B cell (primary cell): ENCODE data around the gene FBH1.

ENCODE experiments used
- CTCF ChIP-seq: fragments of 200-600 bp; IDR thresholded peaks from one replicate; pipeline ENCODE4 v1.8.0; 2022; ENCODE audit warnings: antibody characterized with exemption, mild to moderate bottlenecking
- EZH2 ChIP-seq: IDR thresholded peaks from 2 replicates; pipeline ENCODE4 v1.6.1; 2012; ENCODE audit warnings: borderline replicate concordance, low read depth, mild to moderate bottlenecking, moderate library complexity, low read length; ENCODE audit not compliant: insufficient read depth, poor library complexity, severe bottlenecking

- peak; percentile 5 for TF ChIP-seq CTCF
- no peak for TF ChIP-seq EZH2
These were observed 88.1 kb downstream of the FBH1 start for GRCh38 chr10:5978230-5978489.
